SK-N-MC (cell line): ENCODE data around the gene BTBD6.

Source experiments
- EZH2 ChIP-seq: fragments of 200-600 bp; sonication (generic); IDR thresholded peaks from one replicate; pipeline ENCODE4 v1.6.1; 2017; ENCODE audit warnings: antibody characterized with exemption
- FOXP2 ChIP-seq: optimal IDR thresholded peaks from 2 replicates; pipeline ENCODE3; 2011; ENCODE audit warnings: mild to moderate bottlenecking, moderate library complexity; ENCODE audit not compliant: insufficient read depth; ENCODE audit errors: extremely low read length, control extremely low read depth
- POLR2AphosphoS5 ChIP-seq: IDR thresholded peaks from 2 replicates; pipeline ENCODE4 v1.6.1; 2012; ENCODE audit warnings: mild to moderate bottlenecking, low read depth, low read length, borderline replicate concordance

DNA sequence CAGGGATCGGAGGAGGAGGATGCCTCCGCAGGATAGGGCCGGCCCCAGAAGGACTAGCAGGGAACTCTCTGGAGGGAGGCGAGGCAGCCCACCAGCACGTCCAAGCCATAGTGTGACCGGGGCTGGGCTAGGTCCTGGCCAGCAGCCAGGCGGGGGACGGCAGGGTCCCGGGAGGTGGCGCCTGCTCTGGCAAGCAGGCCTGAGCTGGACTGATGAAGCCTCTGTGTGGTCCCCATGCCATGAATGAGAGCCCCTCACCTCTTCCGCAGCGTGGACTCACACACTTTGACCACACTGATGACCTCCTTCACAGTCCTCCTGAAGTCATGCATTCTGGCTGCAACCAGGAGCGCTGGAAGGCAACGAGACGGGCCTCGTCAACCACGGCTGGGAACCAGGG is 19.8 kb upstream of the BTBD6 start:
- TF ChIP-seq EZH2 (no peak), POLR2AphosphoS5 (no peak), FOXP2 (no peak)
